HG02759 (cell line): ENCODE results near the gene SOCS1.

ENCODE experiments used
- ATAC-seq: cut with Tn5 transposase; IDR thresholded peaks from one replicate; pipeline ENCODE4 v1.9.1; 2021; ENCODE audit warnings: mild to moderate bottlenecking, moderate library complexity; ENCODE audit not compliant: unreplicated experiment

SOCS1 gene

GRCh38 chr16:11289202-11289601, 33.2 kb upstream of the SOCS1 start:
- ATAC-seq: no peak

GRCh38 chr16:11285842-11286241, 29.8 kb upstream of the SOCS1 start:
- no peak for ATAC-seq

- ATAC-seq: no peak
Measured at GRCh38 chr16:11283820-11284248, 27.8 kb upstream of the SOCS1 start.

GRCh38 chr16:11280616-11281522, 24.9 kb upstream of the SOCS1 start, which contains the start of gene PRM1:
PRM1 (minus strand) TSS chr16:11281330; CDS start chr16:11281238, 92 bp downstream.
- no peak for ATAC-seq

GRCh38 chr16:11278681-11279628, 23.0 kb upstream of the SOCS1 start:
- ATAC-seq: no peak

GRCh38 chr16:11277607-11278337, 21.8 kb upstream of the SOCS1 start:
- no peak for ATAC-seq

GRCh38 chr16:11276896-11277593, 21.0 kb upstream of the SOCS1 start:
- no peak for ATAC-seq

- ATAC-seq: no peak
Measured at GRCh38 chr16:11276143-11276895, 20.3 kb upstream of the SOCS1 start, which contains the start of gene PRM2. PRM2 (minus strand) TSS chr16:11276480; CDS start chr16:11276370, 110 bp downstream.

- no peak for ATAC-seq
Measured at GRCh38 chr16:11274964-11275363, 19.0 kb upstream of the SOCS1 start.

GRCh38 chr16:11273721-11274324, 17.8 kb upstream of the SOCS1 start:
- ATAC-seq: no peak

GRCh38 chr16:11272921-11273720, 17.1 kb upstream of the SOCS1 start, which contains the start of gene PRM3:
PRM3 (minus strand) TSS chr16:11273629; CDS start chr16:11273595, 34 bp downstream.
- ATAC-seq: no peak

- no peak for ATAC-seq
Measured at GRCh38 chr16:11272484-11272883, 16.5 kb upstream of the SOCS1 start.

GRCh38 chr16:11271610-11272009, 15.6 kb upstream of the SOCS1 start:
- ATAC-seq: no peak

GRCh38 chr16:11270602-11271162, 14.7 kb upstream of the SOCS1 start:
- no peak for ATAC-seq

GRCh38 chr16:11268921-11269375, 12.9 kb upstream of the SOCS1 start, which contains the start of gene TNP2:
TNP2 (minus strand) TSS chr16:11269325; CDS start chr16:11269262, 63 bp downstream.
- ATAC-seq: no peak

- no peak for ATAC-seq
Measured at GRCh38 chr16:11265124-11265523, 9.1 kb upstream of the SOCS1 start.

- ATAC-seq: no peak
Measured at GRCh38 chr16:11264155-11264832, 8.3 kb upstream of the SOCS1 start.
